DND-41 (cell line): ENCODE results near the gene AMDHD2.
A peak's percentile ranks its signal among the peaks of the same experiment; 100 is the strongest.

Experiments
- ATAC-seq: fragments of 200-7000 bp; cut with Tn5 transposase; 3 replicates; pipeline ENCODE4 v1.9.1; 2021; ENCODE audit warnings: low read depth; ENCODE audit not compliant: insufficient read depth
- DNase-seq: peaks from one replicate; pipeline ENCODE4 v3.0.0-alpha.2; 2020
- H2AFZ ChIP-seq: 2 replicates; pipeline ENCODE4 v1.6.0; 2012; ENCODE audit warnings: low read depth, low read length
- H3K27ac ChIP-seq: 2 replicates; pipeline ENCODE4 v1.5.1; 2012; ENCODE audit warnings: low read length, inconsistent platforms
- H3K27me3 ChIP-seq: fragments of 200-600 bp; sonication (generic); 2 replicates; pipeline ENCODE4 v1.6.0; 2012; ENCODE audit warnings: low read length, mild to moderate bottlenecking, inconsistent platforms; ENCODE audit not compliant: insufficient read depth, poor library complexity
- H3K36me3 ChIP-seq: 2 replicates; pipeline ENCODE4 v1.5.1; 2012; ENCODE audit warnings: low read length, inconsistent platforms; ENCODE audit not compliant: insufficient read depth
- H3K4me1 ChIP-seq: 2 replicates; pipeline ENCODE4 v1.5.1; 2012; ENCODE audit warnings: mild to moderate bottlenecking, low read length; ENCODE audit not compliant: insufficient read depth
- H3K4me2 ChIP-seq: 2 replicates; pipeline ENCODE4 v1.6.0; 2012; ENCODE audit warnings: mild to moderate bottlenecking, moderate library complexity, low read length, inconsistent platforms; ENCODE audit not compliant: insufficient read depth
- H3K4me3 ChIP-seq, 2 experiments: fragments of 200-600 bp in 1 of 2; shearing (Covaris generic) in 1 of 2; 2 replicates each; pipeline ENCODE4 v1.5.1; 2012 to 2016; ENCODE audit warnings: inconsistent platforms in 2 of 2, low read length in 2 of 2, mild to moderate bottlenecking in 2 of 2, low read depth in 1 of 2, moderate library complexity in 1 of 2
- H3K79me2 ChIP-seq: 2 replicates; pipeline ENCODE4 v1.6.0; 2012; ENCODE audit warnings: low read length, inconsistent platforms; ENCODE audit not compliant: insufficient read depth
- H3K9ac ChIP-seq: 2 replicates; pipeline ENCODE4 v1.6.0; 2012; ENCODE audit warnings: low read depth, mild to moderate bottlenecking, inconsistent platforms, low read length, moderate library complexity
- H3K9me3 ChIP-seq: 2 replicates; pipeline ENCODE4 v1.5.1; 2012; ENCODE audit warnings: low read length, moderate library complexity, mild to moderate bottlenecking, inconsistent platforms; ENCODE audit not compliant: insufficient read depth, severe bottlenecking
- H4K20me1 ChIP-seq: 2 replicates; pipeline ENCODE4 v1.6.0; 2012; ENCODE audit warnings: low read length; ENCODE audit not compliant: insufficient read depth
- CTCF ChIP-seq: IDR thresholded peaks from 2 replicates; pipeline ENCODE4 v1.5.1; 2012; ENCODE audit warnings: borderline replicate concordance, low read length, moderate library complexity, mild to moderate bottlenecking; ENCODE audit not compliant: poor library complexity, severe bottlenecking; ENCODE audit errors: extremely low read depth
- EZH2 ChIP-seq: IDR thresholded peaks from 3 replicates; pipeline ENCODE4 v1.6.1; 2012; ENCODE audit warnings: borderline replicate concordance, low read depth, mild to moderate bottlenecking, moderate library complexity, low read length, inconsistent platforms; ENCODE audit not compliant: severe bottlenecking

Gene AMDHD2

GRCh38 chr16:2481676-2482075, 38.5 kb upstream of the AMDHD2 start:
- no peak overlapping the region for H3K4me2 ChIP-seq
- no peaks in the 10 kb centered on the region for H3K27me3 ChIP-seq
- no peaks in the 10 kb centered on the region for H3K9me3 ChIP-seq
- DNase-seq (no peak), ATAC-seq (no peak)
- no peak for TF ChIP-seq CTCF
- TF ChIP-seq EZH2: no peak
- peaks cover 1% of the 10 kb centered on the region for H3K4me1 ChIP-seq
- no peak overlapping the region for H3K4me3 ChIP-seq
- peaks cover 84% of the 10 kb centered on the region for H4K20me1 ChIP-seq
- no peak overlapping the region for H3K9ac ChIP-seq
- no peak overlapping the region for H2AFZ ChIP-seq
- peaks cover 84% of the 10 kb centered on the region for H3K79me2 ChIP-seq
- H3K36me3 ChIP-seq: peaks cover 7% of the 10 kb centered on the region; the same call in 1 of the 2 replicates
- H3K27ac ChIP-seq: no peak overlapping the region

GRCh38 chr16:2482249-2482648, 37.9 kb upstream of the AMDHD2 start:
- Histone ChIP-seq H3K4me3 (no peak overlapping the region), H3K9me3 (no peaks in the 10 kb centered on the region), H3K27ac (no peak overlapping the region), H3K27me3 (no peaks in the 10 kb centered on the region), H3K4me2 (no peak overlapping the region), H3K4me1 (no peaks in the 10 kb centered on the region), H3K36me3 (peaks cover 7% of the 10 kb centered on the region; the same call in 1 of the 2 replicates), H4K20me1 (peaks cover 86% of the 10 kb centered on the region), H3K79me2 (peaks cover 84% of the 10 kb centered on the region), H2AFZ (no peak overlapping the region), H3K9ac (no peak overlapping the region)
- TF ChIP-seq CTCF (no peak), EZH2 (no peak)
- no peak for DNase-seq
- no peak for ATAC-seq

- TF ChIP-seq CTCF (no peak), EZH2 (no peak)
- H3K9me3 ChIP-seq: no peaks in the 10 kb centered on the region
- no peak overlapping the region for H3K9ac ChIP-seq
- peaks cover 84% of the 10 kb centered on the region for H3K79me2 ChIP-seq
- H2AFZ ChIP-seq: no peak overlapping the region
- peak; percentile 24; the same call in 1 of the 3 replicates for ATAC-seq
- H3K27me3 ChIP-seq: no peaks in the 10 kb centered on the region
- no peak overlapping the region for H3K4me3 ChIP-seq
- peaks cover 85% of the 10 kb centered on the region for H4K20me1 ChIP-seq
- no peak overlapping the region for H3K4me2 ChIP-seq
- H3K27ac ChIP-seq: no peak overlapping the region
- peaks cover 7% of the 10 kb centered on the region; the same call in 1 of the 2 replicates for H3K36me3 ChIP-seq
- no peak for DNase-seq
- H3K4me1 ChIP-seq: no peaks in the 10 kb centered on the region
Measured at GRCh38 chr16:2482708-2483534, 37.2 kb upstream of the AMDHD2 start.
